ENCODE results near the gene LRRC7. TPM values are rescaled to one million over a fixed set of nuclear protein-coding genes. Genes with fewer than 3 reads are reported as not detected.

Gene LRRC7
- total RNA-seq, 2 experiments from 2014 or later: 0.14 to 0.20 TPM

DNA sequence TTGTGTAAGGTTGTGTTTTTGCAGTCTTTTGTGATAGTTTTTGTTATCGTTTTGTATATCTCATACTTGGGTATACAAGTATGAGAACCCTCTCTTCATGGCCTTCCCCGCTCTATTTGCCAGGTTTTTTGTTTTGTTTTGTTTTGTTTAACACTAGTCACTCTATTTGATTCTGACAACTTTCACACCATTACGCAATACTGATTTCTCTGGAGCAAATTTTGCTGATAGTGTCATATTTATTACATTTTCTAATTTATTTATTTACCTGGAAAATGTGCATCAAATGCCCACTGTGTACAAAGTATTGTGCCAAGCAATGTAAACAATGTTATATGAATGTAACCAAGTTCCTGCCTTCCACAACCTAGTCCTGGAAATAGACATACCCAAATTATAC is 547.6 kb downstream of the LRRC7 start:
- no peaks in the 10 kb centered on the region for H3K36me3 Mint-ChIP-seq (ENCODE audit: low read depth)
- H3K4me1 Mint-ChIP-seq (ENCODE audit: low read depth): no peaks in the 10 kb centered on the region
- no peak overlapping the region for H3K27ac Mint-ChIP-seq
- Histone ChIP-seq H3K9me3 (ENCODE audit: control insufficient read depth in 1 of 2, insufficient read depth in 1 of 2, low read length in 2 of 2) (no peaks in the 10 kb centered on the region), H3K4me3 (ENCODE audit: low read length) (no peak overlapping the region), H3K4me1 (ENCODE audit: insufficient read depth, low read length) (no peaks in the 10 kb centered on the region), H3K27ac (ENCODE audit: low read depth in 1 of 2, low read length in 2 of 2) (no peak overlapping the region), H3K36me3 (ENCODE audit: insufficient read depth, low read length) (no peaks in the 10 kb centered on the region), H3K27me3 (ENCODE audit: control insufficient read depth in 1 of 2, insufficient read depth in 2 of 2, low read length in 2 of 2) (peaks cover 0 to 6% of the 10 kb centered on the region in 2 experiments)
- ChIA-PET CTCF (no interaction called here), POLR2A (no interaction called here)
- ATAC-seq (ENCODE audit: poor library complexity) (no peak), DNase-seq (no peak)
- no peak overlapping the region for H3K4me3 Mint-ChIP-seq
- intact Hi-C loops (cut with DNase I, micrococcal nuclease): no loop called here
- TF ChIP-seq, protein P1, sequence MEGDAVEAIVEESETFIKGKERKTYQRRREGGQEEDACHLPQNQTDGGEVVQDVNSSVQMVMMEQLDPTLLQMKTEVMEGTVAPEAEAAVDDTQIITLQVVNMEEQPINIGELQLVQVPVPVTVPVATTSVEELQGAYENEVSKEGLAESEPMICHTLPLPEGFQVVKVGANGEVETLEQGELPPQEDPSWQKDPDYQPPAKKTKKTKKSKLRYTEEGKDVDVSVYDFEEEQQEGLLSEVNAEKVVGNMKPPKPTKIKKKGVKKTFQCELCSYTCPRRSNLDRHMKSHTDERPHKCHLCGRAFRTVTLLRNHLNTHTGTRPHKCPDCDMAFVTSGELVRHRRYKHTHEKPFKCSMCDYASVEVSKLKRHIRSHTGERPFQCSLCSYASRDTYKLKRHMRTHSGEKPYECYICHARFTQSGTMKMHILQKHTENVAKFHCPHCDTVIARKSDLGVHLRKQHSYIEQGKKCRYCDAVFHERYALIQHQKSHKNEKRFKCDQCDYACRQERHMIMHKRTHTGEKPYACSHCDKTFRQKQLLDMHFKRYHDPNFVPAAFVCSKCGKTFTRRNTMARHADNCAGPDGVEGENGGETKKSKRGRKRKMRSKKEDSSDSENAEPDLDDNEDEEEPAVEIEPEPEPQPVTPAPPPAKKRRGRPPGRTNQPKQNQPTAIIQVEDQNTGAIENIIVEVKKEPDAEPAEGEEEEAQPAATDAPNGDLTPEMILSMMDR (IDR thresholded peaks at IDR 0.05): no peak
- no peaks in the 10 kb centered on the region for H3K9me3 Mint-ChIP-seq
- peaks cover 25% of the 10 kb centered on the region for H3K27me3 Mint-ChIP-seq

DNA sequence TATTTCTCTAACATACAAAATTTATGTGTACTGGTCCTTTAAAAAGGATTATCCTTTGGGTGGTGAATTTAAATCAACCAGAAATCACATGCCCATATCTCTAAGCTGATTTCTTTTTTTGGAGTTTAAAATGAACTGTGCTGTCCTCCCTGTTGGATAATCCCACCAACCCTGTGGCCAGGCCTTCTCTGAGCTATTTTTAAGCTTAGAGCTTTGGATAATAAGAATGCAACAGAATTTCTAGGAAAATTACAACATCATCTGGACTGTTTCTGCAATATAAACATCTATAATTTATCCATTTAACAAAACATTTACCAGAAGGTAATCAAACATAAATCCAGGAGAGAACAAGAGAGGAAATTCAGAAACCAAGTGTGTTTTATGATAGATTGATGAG is 549.3 kb downstream of the LRRC7 start:
- no peak overlapping the region for H3K27ac ChIP-seq (ENCODE audit: low read depth in 1 of 2, low read length in 2 of 2)
- Mint-ChIP-seq H3K4me1 (ENCODE audit: low read depth) (no peaks in the 10 kb centered on the region), H3K36me3 (ENCODE audit: low read depth) (no peaks in the 10 kb centered on the region), H3K4me3 (no peak overlapping the region), H3K9me3 (no peaks in the 10 kb centered on the region), H3K27ac (no peak overlapping the region), H3K27me3 (peaks cover 31% of the 10 kb centered on the region)
- CTCF ChIA-PET: interaction anchor here (0.7 to 1.0 kb wide), 2 partner anchors 25 to 449 kb away, joined by 3 read pairs; no protein-coding TSS in a partner anchor
- no peaks in the 10 kb centered on the region for H3K36me3 ChIP-seq (ENCODE audit: insufficient read depth, low read length)
- peaks cover 0 to 6% of the 10 kb centered on the region in 2 experiments for H3K27me3 ChIP-seq (ENCODE audit: control insufficient read depth in 1 of 2, insufficient read depth in 2 of 2, low read length in 2 of 2)
- DNase-seq: no peak
- ATAC-seq (ENCODE audit: poor library complexity): no peak
- POLR2A ChIA-PET: no interaction called here
- no peaks in the 10 kb centered on the region for H3K4me1 ChIP-seq (ENCODE audit: insufficient read depth, low read length)
- TF ChIP-seq, protein P1 (IDR thresholded peaks at IDR 0.05): no peak
- no peak overlapping the region for H3K4me3 ChIP-seq (ENCODE audit: low read length)
- intact Hi-C loops (cut with DNase I, micrococcal nuclease): no loop called here
- no peaks in the 10 kb centered on the region for H3K9me3 ChIP-seq (ENCODE audit: control insufficient read depth in 1 of 2, insufficient read depth in 1 of 2, low read length in 2 of 2)

DNA sequence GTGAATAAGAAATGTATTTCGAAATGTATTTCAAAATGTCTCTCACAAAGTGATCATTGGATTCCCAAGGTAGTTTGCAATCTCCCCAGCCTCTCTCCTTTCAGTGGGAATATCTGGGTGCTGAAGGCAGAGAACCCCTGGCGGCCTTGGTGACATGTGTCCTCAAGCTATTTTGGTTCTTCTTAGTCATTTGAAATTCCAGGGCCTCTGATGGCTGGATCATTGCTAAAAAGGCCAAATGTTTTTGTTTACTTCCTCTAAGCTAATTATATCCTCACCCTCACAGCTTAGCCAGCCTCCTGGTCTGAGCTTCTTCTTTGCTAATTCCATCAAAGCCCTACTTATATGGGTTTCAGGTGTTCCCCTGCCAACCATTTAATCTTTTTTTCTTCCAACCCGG is 566.4 kb downstream of the LRRC7 start:
- no peaks in the 10 kb centered on the region for H3K9me3 ChIP-seq (ENCODE audit: control insufficient read depth in 1 of 2, insufficient read depth in 1 of 2, low read length in 2 of 2)
- H3K27ac Mint-ChIP-seq: no peak overlapping the region
- intact Hi-C loops (cut with DNase I, micrococcal nuclease): loop anchor here in 1 of 2 experiments (10.0 kb wide), 1 partner anchor 921 kb away; no protein-coding TSS in a partner anchor

More for the DNA sequence above, 566.4 kb downstream of the LRRC7 start:
- no peaks in the 10 kb centered on the region for H3K9me3 Mint-ChIP-seq
- DNase-seq (no peak), ATAC-seq (ENCODE audit: poor library complexity) (no peak)
- Histone ChIP-seq H3K27ac (ENCODE audit: low read depth in 1 of 2, low read length in 2 of 2) (no peak overlapping the region), H3K36me3 (ENCODE audit: insufficient read depth, low read length) (no peaks in the 10 kb centered on the region), H3K4me1 (ENCODE audit: insufficient read depth, low read length) (no peaks in the 10 kb centered on the region), H3K4me3 (ENCODE audit: low read length) (no peak overlapping the region), H3K27me3 (ENCODE audit: control insufficient read depth in 1 of 2, insufficient read depth in 2 of 2, low read length in 2 of 2) (no peaks in the 10 kb centered on the region)
- CTCF ChIA-PET: interaction anchor here (1.2 to 1.4 kb wide), 2 partner anchors 353 to 371 kb away, joined by 3 read pairs; no protein-coding TSS in a partner anchor
- H3K36me3 Mint-ChIP-seq (ENCODE audit: low read depth): no peaks in the 10 kb centered on the region
- TF ChIP-seq, protein P1 (IDR thresholded peaks at IDR 0.05): no peak
- POLR2A ChIA-PET: no interaction called here
- no peak overlapping the region for H3K4me3 Mint-ChIP-seq
- H3K27me3 Mint-ChIP-seq: peaks cover 5% of the 10 kb centered on the region
- H3K4me1 Mint-ChIP-seq (ENCODE audit: low read depth): no peaks in the 10 kb centered on the region

All from CD4-positive, alpha-beta T cell (primary cell).